ENCODE data around the gene SLC35A5. TPM values are rescaled to one million over a fixed set of nuclear protein-coding genes. Genes with fewer than 3 reads are reported as not detected.
A peak's percentile ranks its signal among the peaks of the same experiment; 100 is the strongest.
"Not testable (repeated sequence)": the region's sequence is repeated elsewhere in the genome, so short reads cannot be mapped to it uniquely, and the experiment has no call there.

The SLC35A5 gene
- total and polyA plus RNA-seq, 7 experiments from 2014 or later, result 10.4 to 24.6 (median 20.6) TPM

DNA sequence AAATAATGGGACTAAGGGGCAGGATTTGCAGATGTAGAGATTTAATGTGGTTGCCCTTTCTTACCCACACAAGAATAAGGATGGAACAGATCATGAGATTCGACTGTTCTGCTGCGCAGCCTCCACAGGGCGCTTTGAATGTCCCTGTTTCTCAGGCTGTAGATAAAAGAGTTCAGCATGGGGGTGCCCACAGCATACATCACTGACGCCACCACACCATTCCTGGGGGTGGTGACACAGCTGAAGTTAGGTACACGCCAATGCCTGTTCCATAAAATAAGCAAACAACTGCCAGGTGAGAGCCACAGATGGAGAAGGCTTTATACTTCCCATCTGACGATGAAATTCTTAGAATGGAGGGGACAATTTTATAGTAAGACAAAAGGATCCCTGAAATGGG lies 37.7 kb upstream of the SLC35A5 start:
- H3K27ac Mint-ChIP-seq, result peak overlapping the region in 4 of 9 donors; percentile 16 to 63 (median 38)
- H3K4me3 Mint-ChIP-seq; H3K4me3 ChIP-seq (ENCODE audit: low read length): not testable (repeated sequence)

DNA sequence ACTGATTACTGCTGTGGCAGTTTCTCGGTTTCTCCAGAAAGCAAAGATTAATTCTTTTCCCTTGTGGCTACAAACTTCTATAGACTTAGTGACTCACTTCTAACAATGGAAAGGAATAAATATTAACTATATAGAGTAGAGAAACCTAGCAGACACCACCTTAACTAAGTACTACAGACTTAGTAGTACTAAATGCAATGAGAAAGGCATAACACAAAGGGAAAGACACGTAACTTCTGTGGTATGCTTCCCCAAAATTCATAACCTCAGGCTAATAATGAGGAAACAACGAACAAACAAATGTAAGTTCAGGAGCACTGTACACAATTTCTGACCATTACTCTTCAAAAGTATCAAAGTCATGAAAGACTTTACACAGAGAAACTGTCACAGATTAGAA lies 31.3 kb upstream of the SLC35A5 start:
- POLR2A ChIA-PET, result no interaction called here
- CTCF ChIA-PET, result interaction anchor here (0.7 to 1.4 kb wide), 10 partner anchors 15 to 420 kb away, joined by 3 to 8 read pairs (median 5); partner anchors contain the start of gene GCSAM
- Mint-ChIP-seq H3K36me3 (peaks cover 4 to 37% (median 8%) of the 10 kb centered on the region in 5 donors), H3K4me3 (no peak overlapping the region), H3K9me3 (no peaks in the 10 kb centered on the region), H3K27ac (no peak overlapping the region), H3K4me1 (peaks cover 0 to 5% (median 3%) of the 10 kb centered on the region in 7 donors), H3K27me3 (no peaks in the 10 kb centered on the region)
- H3K27me3 ChIP-seq (ENCODE audit: control insufficient read depth in 2 of 2, insufficient read depth in 2 of 2, low read length in 2 of 2), result no peaks in the 10 kb centered on the region
- no peak overlapping the region for H3K4me3 ChIP-seq (ENCODE audit: low read length)
- ATAC-seq, result no peak
- H3K4me1 ChIP-seq (ENCODE audit: control insufficient read depth in 2 of 2, insufficient read depth in 2 of 2, low read length in 2 of 2), result no peaks in the 10 kb centered on the region
- H3K27ac ChIP-seq (ENCODE audit: low read depth, low read length), result no peak overlapping the region
- H3K36me3 ChIP-seq (ENCODE audit: control insufficient read depth in 2 of 3, insufficient read depth in 3 of 3, low read length in 3 of 3), result peaks cover 0 to 43% (median 15%) of the 10 kb centered on the region in 3 experiments
- intact Hi-C loops (cut with micrococcal nuclease), result loop anchor here in 1 of 2 donors (5.0 kb wide), 1 partner anchor 393 kb away; no protein-coding TSS in a partner anchor
- no peak for DNase-seq
- H3K9me3 ChIP-seq (ENCODE audit: control insufficient read depth in 2 of 3, low read length in 3 of 3), result no peaks in the 10 kb centered on the region

More for the DNA sequence above, 37.7 kb upstream of the SLC35A5 start:
- H3K27ac ChIP-seq (ENCODE audit: low read depth, low read length); H3K4me1 Mint-ChIP-seq; H3K27me3 ChIP-seq (ENCODE audit: control insufficient read depth in 2 of 2, insufficient read depth in 2 of 2, low read length in 2 of 2); ATAC-seq; DNase-seq; CTCF ChIA-PET; H3K9me3 ChIP-seq (ENCODE audit: control insufficient read depth in 2 of 3, low read length in 3 of 3); H3K4me1 ChIP-seq (ENCODE audit: control insufficient read depth in 2 of 2, insufficient read depth in 2 of 2, low read length in 2 of 2); intact Hi-C loops (cut with micrococcal nuclease); H3K27me3 Mint-ChIP-seq; POLR2A ChIA-PET; H3K9me3 Mint-ChIP-seq: not testable (repeated sequence)
- peaks cover 0 to 13% (median 0%) of the 10 kb centered on the region in 3 experiments for H3K36me3 ChIP-seq (ENCODE audit: control insufficient read depth in 2 of 3, insufficient read depth in 3 of 3, low read length in 3 of 3)
- H3K36me3 Mint-ChIP-seq, result peaks cover under 1 to 17% (median 5%) of the 10 kb centered on the region in 5 donors

DNA sequence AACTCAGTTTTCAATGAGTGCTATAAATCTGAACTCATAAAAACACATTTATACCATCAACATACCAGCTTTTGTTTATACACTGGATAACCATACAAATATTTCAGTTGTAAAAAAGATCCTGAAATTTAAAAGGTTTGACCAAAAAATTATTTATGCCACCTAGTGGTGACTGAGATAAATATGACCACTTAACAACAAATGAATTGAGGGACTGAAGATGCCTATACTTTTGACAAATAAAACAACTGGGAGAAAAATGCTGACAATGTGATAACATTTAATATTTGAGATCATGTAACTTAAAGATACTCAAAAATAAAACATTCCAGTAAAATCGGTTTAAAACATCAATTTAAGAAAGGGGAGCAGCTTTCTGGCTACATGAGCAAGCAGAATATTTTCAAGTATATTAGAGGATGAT lies 30.5 kb upstream of the SLC35A5 start:
- H3K4me1 ChIP-seq (ENCODE audit: control insufficient read depth in 2 of 2, insufficient read depth in 2 of 2, low read length in 2 of 2), result no peaks in the 10 kb centered on the region
- H3K4me3 Mint-ChIP-seq, result no peak overlapping the region
- peaks cover 0 to 49% (median 16%) of the 10 kb centered on the region in 3 experiments for H3K36me3 ChIP-seq (ENCODE audit: control insufficient read depth in 2 of 3, insufficient read depth in 3 of 3, low read length in 3 of 3)
- H3K4me1 Mint-ChIP-seq, result peaks cover 0 to 5% (median 3%) of the 10 kb centered on the region in 7 donors
- peak overlapping the region in 6 of 9 donors; percentile 7 to 72 (median 14) for H3K27ac Mint-ChIP-seq
- no peak overlapping the region for H3K27ac ChIP-seq (ENCODE audit: low read depth, low read length)
- H3K27me3 ChIP-seq (ENCODE audit: control insufficient read depth in 2 of 2, insufficient read depth in 2 of 2, low read length in 2 of 2), result no peaks in the 10 kb centered on the region
- H3K27me3 Mint-ChIP-seq, result no peaks in the 10 kb centered on the region
- no peak overlapping the region for H3K4me3 ChIP-seq (ENCODE audit: low read length)
- CTCF ChIA-PET, result interaction anchor here (0.7 to 1.4 kb wide), 12 partner anchors 11 to 420 kb away, joined by 3 to 8 read pairs (median 5); partner anchors contain the start of gene GCSAM
- peaks cover 7 to 43% (median 8%) of the 10 kb centered on the region in 5 donors for H3K36me3 Mint-ChIP-seq
- no peaks in the 10 kb centered on the region for H3K9me3 Mint-ChIP-seq
- POLR2A ChIA-PET, result no interaction called here
- H3K9me3 ChIP-seq (ENCODE audit: control insufficient read depth in 2 of 3, low read length in 3 of 3), result no peaks in the 10 kb centered on the region
- peak in 5 of 9 donors; percentile 25 to 40 (median 25) for DNase-seq
- intact Hi-C loops (cut with micrococcal nuclease), result loop anchor here (1.0 to 5.0 kb wide), 7 partner anchors 8 to 420 kb away; no protein-coding TSS in a partner anchor
- peak; percentile 45 for ATAC-seq

DNA sequence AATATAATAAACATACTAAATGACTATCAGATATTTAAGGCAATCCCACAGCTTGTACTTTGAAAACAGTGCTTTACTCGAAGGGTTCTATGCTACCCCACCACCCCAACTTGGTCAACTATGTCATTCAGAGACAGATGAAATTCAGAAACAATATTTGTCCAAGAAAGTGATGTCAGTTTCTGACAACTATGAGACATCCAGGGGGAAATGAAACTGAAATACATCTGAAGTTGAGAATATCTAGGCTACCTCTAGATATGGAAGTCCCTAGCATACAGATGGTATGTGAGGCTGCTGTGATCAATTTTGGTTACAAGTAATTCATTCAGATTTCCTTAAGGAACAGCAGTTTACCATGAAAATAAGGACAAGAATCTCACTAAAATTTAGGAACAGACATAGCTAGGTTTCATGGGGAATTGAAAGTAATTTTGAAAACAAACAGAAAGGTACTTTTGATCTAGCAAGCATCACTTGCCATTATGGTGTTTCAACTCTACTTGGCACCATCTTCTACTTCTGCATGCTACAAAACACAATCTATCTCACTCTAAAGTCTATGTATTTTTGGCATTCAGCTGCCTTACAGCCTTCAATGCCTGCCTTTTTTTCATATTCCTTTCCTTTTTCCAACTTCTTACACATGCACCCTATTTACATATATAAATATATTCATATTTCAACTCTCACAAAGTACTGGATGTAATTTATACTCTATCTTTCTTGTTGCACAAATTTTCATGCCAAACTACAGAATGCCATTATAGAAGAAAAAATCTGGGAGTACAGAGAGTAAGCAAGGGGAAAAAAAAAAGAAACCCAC lies 21.8 kb upstream of the SLC35A5 start:
- H3K36me3 ChIP-seq (ENCODE audit: control insufficient read depth in 2 of 3, insufficient read depth in 3 of 3, low read length in 3 of 3), result peaks cover 1 to 49% (median 11%) of the 10 kb centered on the region in 3 experiments
- H3K4me3 Mint-ChIP-seq, result no peak overlapping the region
- no peaks in the 10 kb centered on the region for H3K9me3 ChIP-seq (ENCODE audit: control insufficient read depth in 2 of 3, low read length in 3 of 3)
- ChIA-PET CTCF (no interaction called here), POLR2A (no interaction called here)
- no peak overlapping the region for H3K4me3 ChIP-seq (ENCODE audit: low read length)
- H3K27me3 ChIP-seq (ENCODE audit: control insufficient read depth in 2 of 2, insufficient read depth in 2 of 2, low read length in 2 of 2), result no peaks in the 10 kb centered on the region
- DNase-seq (no peak), ATAC-seq (no peak)
- H3K36me3 Mint-ChIP-seq, result peaks cover 0 to 48% (median 11%) of the 10 kb centered on the region in 5 donors
- H3K27me3 Mint-ChIP-seq, result no peaks in the 10 kb centered on the region
- intact Hi-C loops (cut with micrococcal nuclease), result loop anchor here in 1 of 2 donors (1.0 kb wide), 1 partner anchor 9 kb away; no protein-coding TSS in a partner anchor
- H3K4me1 Mint-ChIP-seq, result peaks cover 2 to 22% (median 12%) of the 10 kb centered on the region in 7 donors
- H3K4me1 ChIP-seq (ENCODE audit: control insufficient read depth in 2 of 2, insufficient read depth in 2 of 2, low read length in 2 of 2), result no peaks in the 10 kb centered on the region
- no peaks in the 10 kb centered on the region for H3K9me3 Mint-ChIP-seq
- H3K27ac ChIP-seq (ENCODE audit: low read depth, low read length), result no peak overlapping the region
- peak overlapping the region in 4 of 9 donors; percentile 32 to 69 (median 52) for H3K27ac Mint-ChIP-seq

DNA sequence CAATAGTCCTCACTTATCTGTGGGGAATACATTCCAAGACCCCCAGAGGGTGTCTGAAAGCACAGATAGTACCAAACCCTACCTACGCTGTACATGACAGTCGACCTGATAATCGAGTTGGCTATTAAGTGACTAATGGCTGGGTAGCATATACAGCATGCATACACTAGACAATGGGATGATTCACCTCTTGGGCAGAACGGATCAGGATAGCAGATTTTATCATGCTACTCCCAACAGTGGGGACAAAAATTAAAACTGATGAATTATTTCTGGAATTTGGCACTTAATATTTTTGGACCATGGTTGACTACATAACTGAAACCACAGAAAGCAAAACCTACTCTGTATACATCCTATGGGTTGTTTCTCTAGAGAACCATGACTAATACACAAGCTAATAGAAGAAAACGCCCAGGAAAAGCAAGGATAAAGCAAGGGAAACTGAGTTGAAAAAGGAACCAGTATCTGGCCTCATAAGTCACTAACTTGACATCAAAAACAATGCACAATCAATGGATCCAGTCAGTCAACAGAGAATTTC lies 15.6 kb upstream of the SLC35A5 start:
- Histone ChIP-seq H3K27ac (ENCODE audit: low read depth, low read length) (no peak overlapping the region), H3K9me3 (ENCODE audit: control insufficient read depth in 2 of 3, low read length in 3 of 3) (no peaks in the 10 kb centered on the region), H3K27me3 (ENCODE audit: control insufficient read depth in 2 of 2, insufficient read depth in 2 of 2, low read length in 2 of 2) (no peaks in the 10 kb centered on the region), H3K4me1 (ENCODE audit: control insufficient read depth in 2 of 2, insufficient read depth in 2 of 2, low read length in 2 of 2) (no peaks in the 10 kb centered on the region), H3K36me3 (ENCODE audit: control insufficient read depth in 2 of 3, insufficient read depth in 3 of 3, low read length in 3 of 3) (peaks cover 10 to 37% (median 24%) of the 10 kb centered on the region in 3 experiments), H3K4me3 (ENCODE audit: low read length) (no peak overlapping the region)
- Mint-ChIP-seq H3K27ac (no peak overlapping the region), H3K27me3 (no peaks in the 10 kb centered on the region), H3K36me3 (peaks cover 3 to 43% (median 29%) of the 10 kb centered on the region in 5 donors), H3K4me1 (peaks cover 3 to 36% (median 16%) of the 10 kb centered on the region in 7 donors), H3K4me3 (no peak overlapping the region), H3K9me3 (no peaks in the 10 kb centered on the region)
- ChIA-PET POLR2A (interaction anchor here (4.4 kb wide), 1 partner anchor 16 kb away, joined by 24 read pairs; the partner anchor contains the start of genes ATG3 and SLC35A5), CTCF (interaction anchor here (0.5 to 1.2 kb wide), 2 partner anchors 12 to 15 kb away, joined by 3 to 5 read pairs; no protein-coding TSS in a partner anchor)
- ATAC-seq (no peak), DNase-seq (no peak)
- intact Hi-C loops (cut with micrococcal nuclease), result loop anchor here in 1 of 2 donors (2.0 kb wide), 1 partner anchor 15 kb away; the partner anchor contains the start of gene ATG3

DNA sequence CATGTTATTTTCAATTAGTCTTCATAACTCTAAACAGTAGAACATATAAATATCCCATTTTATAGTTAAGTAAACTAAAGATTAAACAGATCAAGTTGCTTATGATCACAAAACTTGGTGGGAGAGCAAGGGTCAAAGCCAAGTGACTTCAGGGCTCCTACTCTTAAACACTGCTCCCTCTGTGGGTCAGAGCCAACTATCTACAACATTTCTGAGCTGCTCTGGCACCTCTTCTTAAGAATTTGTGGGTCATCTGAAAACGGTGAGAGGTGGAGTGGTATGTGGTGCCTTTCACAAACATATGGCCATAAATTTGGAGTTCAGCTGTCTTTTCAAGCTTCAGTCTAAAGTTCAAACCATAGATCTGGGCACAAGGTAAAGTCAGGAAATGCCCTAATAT lies 11.0 kb upstream of the SLC35A5 start:
- H3K4me1 Mint-ChIP-seq, result peaks cover 20 to 59% (median 37%) of the 10 kb centered on the region in 7 donors
- POLR2A ChIA-PET, result interaction anchor here (1.6 kb wide), 1 partner anchor 11 kb away, joined by 4 read pairs; the partner anchor contains the start of genes ATG3 and SLC35A5
- H3K27ac ChIP-seq (ENCODE audit: low read depth, low read length), result no peak overlapping the region
- CTCF ChIA-PET, result no interaction called here
- no peak overlapping the region for H3K4me3 Mint-ChIP-seq
- no peaks in the 10 kb centered on the region for H3K9me3 ChIP-seq (ENCODE audit: control insufficient read depth in 2 of 3, low read length in 3 of 3)
- DNase-seq (no peak), ATAC-seq (no peak)
- peaks cover 0 to 6% of the 10 kb centered on the region in 2 donors for H3K4me1 ChIP-seq (ENCODE audit: control insufficient read depth in 2 of 2, insufficient read depth in 2 of 2, low read length in 2 of 2)
- no peak overlapping the region for H3K4me3 ChIP-seq (ENCODE audit: low read length)
- H3K27ac Mint-ChIP-seq, result peak overlapping the region in 3 of 9 donors; percentile 10 to 56 (median 21)
- intact Hi-C loops (cut with micrococcal nuclease), result loop anchor here in 1 of 2 donors (1.0 kb wide), 1 partner anchor 14 kb away; no protein-coding TSS in a partner anchor
- no peaks in the 10 kb centered on the region for H3K27me3 ChIP-seq (ENCODE audit: control insufficient read depth in 2 of 2, insufficient read depth in 2 of 2, low read length in 2 of 2)
- H3K9me3 Mint-ChIP-seq, result no peaks in the 10 kb centered on the region
- H3K36me3 ChIP-seq (ENCODE audit: control insufficient read depth in 2 of 3, insufficient read depth in 3 of 3, low read length in 3 of 3), result peaks cover 4 to 18% (median 12%) of the 10 kb centered on the region in 3 experiments
- peaks cover 3 to 51% (median 41%) of the 10 kb centered on the region in 5 donors for H3K36me3 Mint-ChIP-seq
- H3K27me3 Mint-ChIP-seq, result no peaks in the 10 kb centered on the region
